Measurements from ENCODE around the gene COL27A1. TPM values are rescaled to one million over a fixed set of nuclear protein-coding genes. Genes with fewer than 3 reads are reported as not detected.

Gene COL27A1
- total and polyA plus RNA-seq, 2 donors (not counting 1 experiment from before 2014, with no cell fraction given): 0.16 to 0.27 TPM

DNA sequence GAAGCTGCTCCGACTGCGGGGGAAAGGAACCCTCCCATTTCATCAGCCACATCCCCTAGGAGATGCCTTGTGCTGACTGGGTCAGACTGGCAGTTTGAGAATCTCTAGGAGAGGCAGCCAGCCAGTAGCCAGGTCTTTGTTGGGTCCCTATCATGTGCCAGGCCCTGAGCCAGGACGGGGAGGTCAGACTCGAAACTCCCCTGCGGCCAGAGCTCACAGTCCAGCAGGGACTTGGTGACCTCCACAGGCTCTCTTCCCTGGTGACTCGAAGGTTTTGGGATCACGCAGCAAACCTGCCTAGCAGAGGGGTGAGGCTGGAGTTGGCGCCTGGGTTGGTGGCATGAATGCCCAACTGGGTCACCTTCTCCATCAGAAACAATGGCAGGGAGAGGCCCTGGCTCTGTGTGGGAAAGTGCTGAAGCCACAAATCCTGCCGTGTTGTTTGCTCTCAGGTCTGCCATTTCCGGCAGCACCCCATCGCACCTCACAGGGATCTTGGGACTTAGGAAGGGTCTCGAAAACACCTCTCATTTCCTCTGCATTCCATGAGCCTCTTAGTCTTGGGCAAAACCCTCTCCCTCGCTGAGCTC, 153.1 kb downstream of the COL27A1 start:
- ChIA-PET POLR2A (no interaction called here), CTCF (interaction anchor here (0.8 kb wide), 1 partner anchor 17 kb away, joined by 3 read pairs; no protein-coding TSS in a partner anchor)
- H3K4me1 ChIP-seq (ENCODE audit: control insufficient read depth in 2 of 2, insufficient read depth in 2 of 2, low read length in 2 of 2): peaks cover 0 to 6% of the 10 kb centered on the region in 2 donors
- no peak for DNase-seq
- H3K4me3 ChIP-seq (ENCODE audit: control extremely low read depth in 1 of 5, extremely low read depth in 1 of 5, insufficient read depth in 1 of 5, low read depth in 2 of 5, low read length in 4 of 5): no peak overlapping the region
- Mint-ChIP-seq H3K9me3 (ENCODE audit: insufficient read depth) (no peaks in the 10 kb centered on the region), H3K27me3 (peaks cover 4% of the 10 kb centered on the region), H3K27ac (no peak overlapping the region), H3K4me3 (no peak overlapping the region), H3K4me1 (peaks cover 3% of the 10 kb centered on the region)
- no peak overlapping the region for H3K9ac ChIP-seq (ENCODE audit: low read length)
- H3K4me2 ChIP-seq (replicated peaks; ENCODE audit: low read depth, low read length, poor library complexity, severe bottlenecking): no peak overlapping the region
- no peaks in the 10 kb centered on the region for H3K36me3 ChIP-seq (replicated peaks in 1 of 2; ENCODE audit: control extremely low read depth in 1 of 2, control insufficient read depth in 1 of 2, extremely low read depth in 1 of 2, insufficient read depth in 2 of 2, low read length in 1 of 2)
- no peak overlapping the region for H3K27ac ChIP-seq (ENCODE audit: low read length in 2 of 2)
- TF ChIP-seq, protein P1, sequence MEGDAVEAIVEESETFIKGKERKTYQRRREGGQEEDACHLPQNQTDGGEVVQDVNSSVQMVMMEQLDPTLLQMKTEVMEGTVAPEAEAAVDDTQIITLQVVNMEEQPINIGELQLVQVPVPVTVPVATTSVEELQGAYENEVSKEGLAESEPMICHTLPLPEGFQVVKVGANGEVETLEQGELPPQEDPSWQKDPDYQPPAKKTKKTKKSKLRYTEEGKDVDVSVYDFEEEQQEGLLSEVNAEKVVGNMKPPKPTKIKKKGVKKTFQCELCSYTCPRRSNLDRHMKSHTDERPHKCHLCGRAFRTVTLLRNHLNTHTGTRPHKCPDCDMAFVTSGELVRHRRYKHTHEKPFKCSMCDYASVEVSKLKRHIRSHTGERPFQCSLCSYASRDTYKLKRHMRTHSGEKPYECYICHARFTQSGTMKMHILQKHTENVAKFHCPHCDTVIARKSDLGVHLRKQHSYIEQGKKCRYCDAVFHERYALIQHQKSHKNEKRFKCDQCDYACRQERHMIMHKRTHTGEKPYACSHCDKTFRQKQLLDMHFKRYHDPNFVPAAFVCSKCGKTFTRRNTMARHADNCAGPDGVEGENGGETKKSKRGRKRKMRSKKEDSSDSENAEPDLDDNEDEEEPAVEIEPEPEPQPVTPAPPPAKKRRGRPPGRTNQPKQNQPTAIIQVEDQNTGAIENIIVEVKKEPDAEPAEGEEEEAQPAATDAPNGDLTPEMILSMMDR (IDR thresholded peaks at IDR 0.05): no peak
- TF ChIP-seq EZH2 (IDR thresholded peaks at IDR 0.05; ENCODE audit: borderline replicate concordance, insufficient read depth, low read depth, low read length, poor library complexity, severe bottlenecking): no peak
- H3K27me3 ChIP-seq (replicated peaks in 1 of 4; ENCODE audit: control extremely low read depth in 1 of 4, control insufficient read depth in 3 of 4, insufficient read depth in 4 of 4, low read length in 3 of 4): peaks cover 0 to 6% (median 1%) of the 10 kb centered on the region in 4 experiments
- H2AFZ ChIP-seq (ENCODE audit: insufficient read depth, low read depth, low read length, poor library complexity, severe bottlenecking): no peak overlapping the region
- no peaks in the 10 kb centered on the region for H4K20me1 ChIP-seq (ENCODE audit: control insufficient read depth, insufficient read depth, low read length, poor library complexity, severe bottlenecking)
- H3K9me3 ChIP-seq (ENCODE audit: control extremely low read depth in 1 of 3, control insufficient read depth in 2 of 3, insufficient read depth in 1 of 3, low read length in 2 of 3): no peaks in the 10 kb centered on the region
- intact Hi-C loops (cut with micrococcal nuclease): no loop called here
- WGBS (ENCODE audit: insufficient coverage): 95% methylated on average over 10 of the region's 13 CpGs
- no peak for ATAC-seq (ENCODE audit: low read depth)
- H3K79me2 ChIP-seq (ENCODE audit: control insufficient read depth, insufficient read depth, low read length): no peaks in the 10 kb centered on the region

DNA sequence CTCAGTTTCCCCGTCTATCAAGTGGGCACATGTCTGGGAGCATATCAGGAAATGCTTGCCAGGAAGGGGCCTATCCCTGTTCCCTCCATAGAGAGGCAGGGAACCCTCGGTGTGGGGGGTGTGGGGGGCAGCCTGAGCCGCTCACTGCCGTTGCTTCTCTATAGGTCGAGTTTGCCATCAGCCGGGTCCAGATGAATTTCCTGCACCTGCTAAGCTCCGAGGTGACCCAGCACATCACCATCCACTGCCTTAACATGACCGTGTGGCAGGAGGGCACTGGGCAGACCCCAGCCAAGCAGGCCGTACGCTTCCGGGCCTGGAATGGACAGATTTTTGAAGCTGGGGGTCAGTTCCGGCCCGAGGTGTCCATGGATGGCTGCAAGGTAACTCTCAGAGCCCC, 153.8 kb downstream of the COL27A1 start:
- POLR2A ChIA-PET: no interaction called here
- H2AFZ ChIP-seq (ENCODE audit: insufficient read depth, low read depth, low read length, poor library complexity, severe bottlenecking): no peak overlapping the region
- H3K27me3 ChIP-seq (replicated peaks in 1 of 4; ENCODE audit: control extremely low read depth in 1 of 4, control insufficient read depth in 3 of 4, insufficient read depth in 4 of 4, low read length in 3 of 4): peaks cover 0 to 6% (median 1%) of the 10 kb centered on the region in 4 experiments
- no peak overlapping the region for H3K4me3 Mint-ChIP-seq
- H3K27me3 Mint-ChIP-seq: peaks cover 2% of the 10 kb centered on the region
- H3K4me1 Mint-ChIP-seq: peaks cover 3% of the 10 kb centered on the region
- no peaks in the 10 kb centered on the region for H4K20me1 ChIP-seq (ENCODE audit: control insufficient read depth, insufficient read depth, low read length, poor library complexity, severe bottlenecking)
- H3K9ac ChIP-seq (ENCODE audit: low read length): no peak overlapping the region
- no peaks in the 10 kb centered on the region for H3K79me2 ChIP-seq (ENCODE audit: control insufficient read depth, insufficient read depth, low read length)
- H3K27ac ChIP-seq (ENCODE audit: low read length in 2 of 2): no peak overlapping the region
- peaks cover 0 to 6% of the 10 kb centered on the region in 2 donors for H3K4me1 ChIP-seq (ENCODE audit: control insufficient read depth in 2 of 2, insufficient read depth in 2 of 2, low read length in 2 of 2)
- CTCF ChIA-PET: no interaction called here
- no peak overlapping the region for H3K4me3 ChIP-seq (ENCODE audit: control extremely low read depth in 1 of 5, extremely low read depth in 1 of 5, insufficient read depth in 1 of 5, low read depth in 2 of 5, low read length in 4 of 5)
- no peak for ATAC-seq (ENCODE audit: low read depth)
- H3K27ac Mint-ChIP-seq: no peak overlapping the region
- no peak for DNase-seq
- TF ChIP-seq, protein P1 (IDR thresholded peaks at IDR 0.05): no peak
- no peak for TF ChIP-seq EZH2 (IDR thresholded peaks at IDR 0.05; ENCODE audit: borderline replicate concordance, insufficient read depth, low read depth, low read length, poor library complexity, severe bottlenecking)
- H3K36me3 ChIP-seq (replicated peaks in 1 of 2; ENCODE audit: control extremely low read depth in 1 of 2, control insufficient read depth in 1 of 2, extremely low read depth in 1 of 2, insufficient read depth in 2 of 2, low read length in 1 of 2): no peaks in the 10 kb centered on the region
- no peaks in the 10 kb centered on the region for H3K9me3 Mint-ChIP-seq (ENCODE audit: insufficient read depth)
- WGBS (ENCODE audit: insufficient coverage): 88% methylated on average over 5 of the region's 13 CpGs
- no peak overlapping the region for H3K4me2 ChIP-seq (replicated peaks; ENCODE audit: low read depth, low read length, poor library complexity, severe bottlenecking)
- peaks cover 0 to 3% (median 0%) of the 10 kb centered on the region in 3 donors for H3K9me3 ChIP-seq (ENCODE audit: control extremely low read depth in 1 of 3, control insufficient read depth in 2 of 3, insufficient read depth in 1 of 3, low read length in 2 of 3)
- intact Hi-C loops (cut with micrococcal nuclease): no loop called here
